ENCODE data around the gene COX6A1.

Gene COX6A1

GRCh38 chr12:120437735-120438494 is at the start of gene COX6A1:
Gene COX6A1 (plus strand): TSS chr12:120438113. CDS start chr12:120438127, 14 bp downstream.
- peak; percentile 100 for DNase-seq

GRCh38 chr12:120388691-120389481 is 49.0 kb upstream of the COX6A1 start:
- peak; percentile 95 for DNase-seq

- DNase-seq: no peak
Observed at GRCh38 chr12:120390540-120391120, 47.3 kb upstream of the COX6A1 start.

- DNase-seq: peak; percentile 86
Observed at GRCh38 chr12:120394483-120395367, 43.2 kb upstream of the COX6A1 start.

DNA sequence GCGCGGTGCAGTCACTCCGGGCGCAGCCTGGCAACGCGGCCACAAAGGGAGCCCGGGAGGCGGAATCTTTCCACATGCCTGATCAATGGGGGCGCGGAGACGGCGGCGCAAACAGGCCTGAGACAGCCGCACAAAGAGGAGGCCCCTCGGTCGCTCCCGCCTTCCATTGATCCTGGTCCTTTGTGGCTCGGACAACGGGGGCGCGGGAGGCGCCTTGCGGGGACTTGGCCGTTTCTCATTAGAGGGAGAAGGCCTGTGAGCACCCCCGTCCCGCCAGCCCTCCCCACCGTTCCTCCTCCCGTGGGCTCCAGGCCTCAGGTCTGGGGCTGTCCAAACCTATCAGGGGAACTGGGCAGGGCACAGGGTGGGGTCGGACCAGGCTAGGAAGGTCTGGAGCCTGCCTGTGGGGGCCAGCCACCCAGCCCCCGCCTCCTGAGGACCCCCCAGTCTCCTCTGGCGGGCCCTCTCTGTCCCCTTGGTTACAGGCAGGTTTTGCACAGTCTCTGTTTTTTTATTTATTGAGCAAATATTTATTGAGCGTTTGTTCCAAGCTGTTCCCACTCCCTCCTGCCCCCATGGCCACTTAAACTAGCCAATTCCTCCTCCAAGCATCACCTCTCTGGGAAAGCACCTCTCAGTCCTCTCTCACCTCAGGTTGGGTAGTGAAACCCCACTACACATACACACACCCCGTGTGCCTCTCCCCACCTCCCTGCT is 39.9 kb upstream of the COX6A1 start:
- DNase-seq: no peak

- DNase-seq: no peak
Observed at GRCh38 chr12:120399531-120399930, 38.4 kb upstream of the COX6A1 start.

DNA sequence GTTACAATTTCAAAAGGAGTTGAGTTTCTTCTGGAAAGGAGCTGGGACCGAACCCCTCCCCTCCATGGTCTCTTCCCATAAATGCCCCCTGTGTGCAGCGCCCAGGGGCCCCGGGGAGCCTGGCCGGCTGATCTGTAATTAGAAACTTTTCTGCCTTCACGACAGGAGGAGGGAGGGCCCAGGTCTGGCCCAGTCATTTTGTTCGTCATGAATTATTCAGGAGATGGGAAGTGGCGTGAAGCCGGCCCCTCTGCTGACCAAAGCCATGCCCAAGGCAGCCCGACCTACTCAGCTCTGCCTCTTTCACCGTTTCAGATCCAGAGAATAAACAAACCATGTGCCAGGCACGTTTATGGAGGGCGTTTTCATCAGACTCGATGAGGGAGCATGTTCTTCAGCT is 35.7 kb upstream of the COX6A1 start:
- peak; percentile 12 for DNase-seq

DNA sequence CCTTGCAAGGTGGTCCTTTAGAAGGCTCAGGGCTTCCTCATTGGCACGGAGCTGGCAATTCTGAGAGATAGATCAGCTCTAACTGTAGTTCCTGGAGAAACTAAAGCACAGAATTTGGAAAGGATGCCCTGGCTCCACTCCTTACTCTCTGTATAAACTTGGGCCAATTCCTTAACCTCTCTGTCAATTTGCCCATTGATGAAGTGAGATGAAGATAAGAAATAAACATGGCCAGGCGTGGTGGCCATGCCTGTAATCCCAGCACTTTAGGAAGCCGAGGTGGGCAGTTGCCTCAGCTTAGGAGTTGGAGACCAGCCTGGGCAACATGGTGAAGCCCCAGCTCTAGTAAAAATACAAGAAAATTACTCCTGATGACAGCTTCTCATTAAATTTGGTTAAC is 34.0 kb upstream of the COX6A1 start:
- no peak for DNase-seq

GRCh38 chr12:120404271-120404670 is 33.6 kb upstream of the COX6A1 start:
- DNase-seq: no peak

GRCh38 chr12:120406069-120406468 is 31.8 kb upstream of the COX6A1 start:
- DNase-seq: no peak

- DNase-seq: no peak
Observed at GRCh38 chr12:120406553-120406952, 31.4 kb upstream of the COX6A1 start.

GRCh38 chr12:120408771-120409170 is 29.1 kb upstream of the COX6A1 start:
- no peak for DNase-seq

DNA sequence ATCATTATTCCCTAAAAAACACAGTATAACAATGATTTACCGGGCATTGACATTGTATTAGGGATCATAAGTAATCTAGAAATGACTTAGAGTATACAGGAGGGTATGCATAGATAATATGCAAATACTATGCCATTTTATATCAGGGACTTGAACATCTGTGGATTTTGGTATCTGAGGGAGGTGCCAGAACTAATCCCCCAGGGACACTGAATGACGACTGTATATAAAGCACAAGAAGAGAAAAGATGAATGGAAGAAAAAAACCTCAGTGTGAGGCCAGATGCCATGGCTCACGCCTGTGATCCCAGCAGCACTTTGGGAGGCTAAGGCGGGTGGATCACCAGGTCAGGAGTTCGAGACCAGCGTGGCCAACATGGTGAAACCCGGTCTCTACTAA is 25.5 kb upstream of the COX6A1 start:
- no peak for DNase-seq

- DNase-seq: peak; percentile 13
Observed at GRCh38 chr12:120413901-120414695, 23.8 kb upstream of the COX6A1 start.

DNA sequence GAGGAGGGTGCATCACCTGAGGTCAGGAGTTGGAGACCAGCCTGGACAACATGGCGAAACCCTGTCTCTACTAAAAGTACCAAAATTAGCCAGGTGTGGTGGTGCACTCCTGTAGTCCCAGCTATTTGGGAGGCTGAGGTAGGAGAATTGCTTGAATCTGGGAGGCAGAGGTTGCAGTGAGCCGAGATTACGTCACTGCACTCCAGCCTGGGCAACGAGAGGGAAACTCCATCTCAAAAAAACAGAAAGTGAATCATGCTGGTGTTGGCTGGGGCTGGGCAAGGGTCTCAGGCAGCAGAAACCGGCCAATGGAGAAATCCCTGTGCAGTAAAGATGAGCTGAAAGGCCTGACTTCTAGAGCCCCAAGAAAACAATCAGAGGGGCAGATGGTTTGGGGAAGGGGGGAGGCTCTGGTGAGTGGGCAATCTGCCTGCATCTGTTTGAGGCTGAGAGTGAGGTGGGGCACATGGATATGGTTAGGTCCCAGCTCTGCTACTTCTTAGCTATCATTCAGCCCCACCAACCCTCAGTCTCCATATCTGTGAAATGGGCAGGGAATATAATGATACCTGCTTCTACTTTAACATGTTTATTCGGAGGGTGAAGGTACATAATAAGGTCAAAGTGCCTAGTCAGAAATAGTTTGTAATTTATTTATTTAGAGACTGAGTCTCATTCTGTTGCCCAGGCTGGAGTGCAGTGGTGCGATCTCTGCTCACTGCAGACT is 21.3 kb upstream of the COX6A1 start:
- DNase-seq: no peak

DNA sequence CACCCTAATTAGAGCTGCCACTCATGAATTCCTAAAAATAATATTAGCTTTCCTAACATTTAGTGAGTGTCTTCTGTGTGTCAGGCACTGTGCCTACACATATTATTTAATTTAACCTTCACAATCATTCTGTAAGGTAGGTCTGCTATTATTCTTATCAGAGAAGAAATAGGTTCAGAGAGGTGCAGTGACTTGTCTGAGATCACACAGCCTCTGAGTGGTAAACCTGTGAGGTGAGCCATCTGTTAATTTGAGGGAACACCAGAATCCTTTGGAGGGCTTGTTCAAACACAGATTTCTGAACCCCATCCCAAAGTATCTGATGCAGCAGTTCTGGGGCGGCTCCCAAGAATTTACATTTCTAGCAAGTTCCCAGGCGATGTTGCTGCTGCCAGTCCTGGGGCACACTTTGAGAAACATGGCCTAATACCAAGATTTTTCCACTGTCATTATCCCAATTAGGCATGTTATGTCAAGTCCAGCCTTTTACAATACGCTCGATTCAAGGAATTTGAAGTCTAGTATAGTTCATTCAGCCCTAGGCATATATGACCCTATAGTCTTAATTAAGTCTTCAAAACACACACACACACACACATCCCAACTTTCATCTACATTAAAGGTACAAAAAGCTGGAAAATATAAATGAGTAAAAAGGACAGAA is 19.9 kb upstream of the COX6A1 start:
- DNase-seq: no peak

DNA sequence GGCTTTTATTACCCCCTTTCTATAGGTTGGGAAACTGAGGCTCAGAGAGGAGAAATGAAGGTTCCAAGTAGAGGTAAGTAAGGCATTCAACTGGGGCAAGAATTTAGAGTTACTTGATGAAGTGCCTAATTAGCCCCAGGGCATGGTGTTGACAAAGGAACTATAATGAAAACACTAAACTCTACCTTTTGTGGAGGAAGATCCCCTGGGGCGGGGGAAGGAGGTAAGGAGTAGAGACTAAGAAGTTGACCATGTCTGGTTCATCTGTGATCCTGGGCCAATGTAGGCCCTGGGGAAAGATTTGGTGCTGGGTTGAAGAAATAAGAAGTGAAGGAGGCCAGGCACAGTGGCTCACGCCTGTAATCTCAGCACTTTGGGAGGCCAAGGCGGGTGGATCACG is 16.2 kb upstream of the COX6A1 start:
- DNase-seq: no peak

DNA sequence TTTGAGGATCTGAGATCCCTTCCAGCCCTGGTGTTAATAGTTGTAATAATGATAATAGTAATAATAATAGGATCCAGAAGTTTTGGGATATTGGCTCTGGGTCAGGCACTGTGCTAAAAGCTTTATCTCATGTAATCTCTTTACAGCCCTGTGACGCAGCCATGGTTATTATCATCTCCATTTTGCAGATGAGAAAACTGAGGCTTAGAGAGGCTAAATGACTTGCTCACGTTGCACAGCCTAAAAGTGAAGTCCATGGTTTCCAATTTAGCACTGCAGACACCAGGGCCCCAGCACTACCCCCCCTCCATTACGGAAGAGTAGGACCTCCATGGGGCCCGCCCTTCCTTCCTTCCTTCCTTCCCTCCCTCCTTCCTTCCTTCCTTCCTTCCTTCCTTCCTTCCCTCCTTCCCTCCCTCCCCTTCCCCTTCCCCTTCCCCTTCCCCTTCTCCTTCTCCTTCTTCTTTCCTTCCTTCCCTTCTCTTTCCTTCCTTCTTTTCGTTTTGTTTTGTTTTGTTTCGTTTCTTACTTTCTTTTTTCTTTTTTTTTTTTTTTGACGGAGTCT is 14.9 kb upstream of the COX6A1 start:
- no peak for DNase-seq

DNA sequence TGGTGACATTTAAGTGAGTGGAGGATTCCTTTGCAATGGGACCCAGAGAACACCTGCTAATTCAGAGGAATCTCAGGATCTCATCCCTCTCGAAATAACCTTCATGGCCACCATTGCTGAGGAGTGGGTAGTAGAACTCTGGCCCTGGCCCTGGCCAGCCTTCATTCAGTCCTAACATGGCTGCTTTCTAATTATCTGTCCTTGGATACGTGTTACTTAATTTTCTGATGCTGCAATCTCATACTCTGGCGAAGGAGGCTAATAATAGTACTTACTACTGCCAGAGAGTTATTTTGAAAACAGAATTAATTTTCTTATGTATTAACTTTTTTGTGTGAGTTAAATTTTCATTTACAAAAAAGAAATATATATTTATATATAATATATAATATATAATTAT is 12.1 kb upstream of the COX6A1 start:
- no peak for DNase-seq
